Measurements from ENCODE around the gene ZNF768. TPM values are rescaled to one million over a fixed set of nuclear protein-coding genes. Genes with fewer than 3 reads are reported as not detected.
A peak's percentile ranks its signal among the peaks of the same experiment; 100 is the strongest.
"Not testable (repeated sequence)": the region's sequence is repeated elsewhere in the genome, so short reads cannot be mapped to it uniquely, and the experiment has no call there.

Gene ZNF768
- total RNA-seq, 1 experiment from 2014 or later: 68.3 TPM

DNA sequence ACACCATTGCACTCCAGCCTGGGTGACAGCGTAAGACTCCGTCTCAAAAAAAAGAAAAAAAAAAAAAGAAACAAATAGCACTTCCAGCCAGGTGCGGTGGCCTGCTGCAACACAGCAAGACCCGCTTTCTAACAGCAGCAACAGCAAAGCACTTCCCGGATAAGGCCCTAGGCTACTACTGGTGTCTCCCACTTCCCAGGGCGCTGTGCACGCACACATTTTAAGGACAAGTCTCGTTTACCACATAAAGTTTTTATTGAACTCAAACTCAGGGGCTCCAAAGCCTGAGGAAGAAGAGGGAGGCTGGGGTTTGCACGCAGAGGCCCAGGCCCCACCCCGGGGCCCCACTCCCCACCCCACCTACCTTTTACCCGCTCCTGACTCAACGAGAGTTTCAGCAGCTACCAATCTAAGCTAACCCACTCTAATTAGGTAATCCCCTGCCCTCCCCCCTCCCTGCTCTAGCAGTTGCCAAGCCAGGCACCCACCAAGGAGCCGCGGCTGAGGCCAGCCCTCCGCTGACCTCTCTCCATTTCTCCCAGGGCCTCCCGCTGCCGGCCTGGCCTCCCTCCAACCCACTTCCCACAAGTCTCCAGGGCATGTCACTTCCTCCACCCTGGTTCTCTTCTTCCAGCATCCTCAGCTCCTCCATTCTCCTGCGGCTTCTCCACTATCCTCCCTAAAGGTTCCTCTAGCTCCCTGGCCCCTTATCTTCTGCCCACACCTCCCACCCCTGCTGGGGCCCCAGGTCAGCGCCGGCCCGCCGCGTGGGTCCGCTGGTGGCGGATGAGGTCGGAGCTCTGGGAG lies 2.4 kb downstream of the ZNF768 start:
- H3K36me3 ChIP-seq (ENCODE audit: control insufficient read depth, insufficient read depth, low read length): no peaks in the 10 kb centered on the region
- ATAC-seq (no peak), DNase-seq (ENCODE audit: low read depth, low spot score) (no peak)
- H3K9me3 ChIP-seq (ENCODE audit: control insufficient read depth, insufficient read depth, low read depth, low read length): no peaks in the 10 kb centered on the region
- peaks cover 17% of the 10 kb centered on the region for H3K4me1 ChIP-seq (ENCODE audit: control insufficient read depth, insufficient read depth, low read length)
- POLR2A ChIA-PET: no interaction called here
- no peak overlapping the region for H3K4me3 ChIP-seq (ENCODE audit: low read depth in 2 of 2, low read length in 2 of 2)
- no peaks in the 10 kb centered on the region for H3K27me3 ChIP-seq (ENCODE audit: control insufficient read depth, insufficient read depth, low read length)
- intact Hi-C loops (cut with micrococcal nuclease; ENCODE audit: unreplicated experiment): loop anchor here (10.0 kb wide), 1 partner anchor 79 kb away; the partner anchor contains the start of gene SEPHS2
- BruUV-seq (replicated peaks): no TSS peak
- in situ Hi-C loops (cut with HindIII; ENCODE audit: low pct_unique_long_range_greater_than_20kb, low sequenced_read_pairs): no loop called here
- CTCF ChIA-PET: no interaction called here
- TF ChIP-seq TCF7L2 (IDR thresholded peaks at IDR 0.05; ENCODE audit: low read depth, low read length) (no peak), POLR2AphosphoS5 (IDR thresholded peaks at IDR 0.05; ENCODE audit: low read depth, low read length) (no peak), SIN3A (IDR thresholded peaks at IDR 0.05; ENCODE audit: borderline replicate concordance, insufficient read depth, low read depth, low read length) (no peak)
- TF ChIP-seq, protein P1, sequence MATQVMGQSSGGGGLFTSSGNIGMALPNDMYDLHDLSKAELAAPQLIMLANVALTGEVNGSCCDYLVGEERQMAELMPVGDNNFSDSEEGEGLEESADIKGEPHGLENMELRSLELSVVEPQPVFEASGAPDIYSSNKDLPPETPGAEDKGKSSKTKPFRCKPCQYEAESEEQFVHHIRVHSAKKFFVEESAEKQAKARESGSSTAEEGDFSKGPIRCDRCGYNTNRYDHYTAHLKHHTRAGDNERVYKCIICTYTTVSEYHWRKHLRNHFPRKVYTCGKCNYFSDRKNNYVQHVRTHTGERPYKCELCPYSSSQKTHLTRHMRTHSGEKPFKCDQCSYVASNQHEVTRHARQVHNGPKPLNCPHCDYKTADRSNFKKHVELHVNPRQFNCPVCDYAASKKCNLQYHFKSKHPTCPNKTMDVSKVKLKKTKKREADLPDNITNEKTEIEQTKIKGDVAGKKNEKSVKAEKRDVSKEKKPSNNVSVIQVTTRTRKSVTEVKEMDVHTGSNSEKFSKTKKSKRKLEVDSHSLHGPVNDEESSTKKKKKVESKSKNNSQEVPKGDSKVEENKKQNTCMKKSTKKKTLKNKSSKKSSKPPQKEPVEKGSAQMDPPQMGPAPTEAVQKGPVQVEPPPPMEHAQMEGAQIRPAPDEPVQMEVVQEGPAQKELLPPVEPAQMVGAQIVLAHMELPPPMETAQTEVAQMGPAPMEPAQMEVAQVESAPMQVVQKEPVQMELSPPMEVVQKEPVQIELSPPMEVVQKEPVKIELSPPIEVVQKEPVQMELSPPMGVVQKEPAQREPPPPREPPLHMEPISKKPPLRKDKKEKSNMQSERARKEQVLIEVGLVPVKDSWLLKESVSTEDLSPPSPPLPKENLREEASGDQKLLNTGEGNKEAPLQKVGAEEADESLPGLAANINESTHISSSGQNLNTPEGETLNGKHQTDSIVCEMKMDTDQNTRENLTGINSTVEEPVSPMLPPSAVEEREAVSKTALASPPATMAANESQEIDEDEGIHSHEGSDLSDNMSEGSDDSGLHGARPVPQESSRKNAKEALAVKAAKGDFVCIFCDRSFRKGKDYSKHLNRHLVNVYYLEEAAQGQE (IDR thresholded peaks at IDR 0.05; ENCODE audit: insufficient read depth in 1 of 2, low read depth in 2 of 2, low read length in 1 of 2): no peak
- TF ChIP-seq, protein P2, sequence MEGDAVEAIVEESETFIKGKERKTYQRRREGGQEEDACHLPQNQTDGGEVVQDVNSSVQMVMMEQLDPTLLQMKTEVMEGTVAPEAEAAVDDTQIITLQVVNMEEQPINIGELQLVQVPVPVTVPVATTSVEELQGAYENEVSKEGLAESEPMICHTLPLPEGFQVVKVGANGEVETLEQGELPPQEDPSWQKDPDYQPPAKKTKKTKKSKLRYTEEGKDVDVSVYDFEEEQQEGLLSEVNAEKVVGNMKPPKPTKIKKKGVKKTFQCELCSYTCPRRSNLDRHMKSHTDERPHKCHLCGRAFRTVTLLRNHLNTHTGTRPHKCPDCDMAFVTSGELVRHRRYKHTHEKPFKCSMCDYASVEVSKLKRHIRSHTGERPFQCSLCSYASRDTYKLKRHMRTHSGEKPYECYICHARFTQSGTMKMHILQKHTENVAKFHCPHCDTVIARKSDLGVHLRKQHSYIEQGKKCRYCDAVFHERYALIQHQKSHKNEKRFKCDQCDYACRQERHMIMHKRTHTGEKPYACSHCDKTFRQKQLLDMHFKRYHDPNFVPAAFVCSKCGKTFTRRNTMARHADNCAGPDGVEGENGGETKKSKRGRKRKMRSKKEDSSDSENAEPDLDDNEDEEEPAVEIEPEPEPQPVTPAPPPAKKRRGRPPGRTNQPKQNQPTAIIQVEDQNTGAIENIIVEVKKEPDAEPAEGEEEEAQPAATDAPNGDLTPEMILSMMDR (IDR thresholded peaks at IDR 0.05): no peak
- H3K27ac ChIP-seq (ENCODE audit: low read length): no peak overlapping the region

DNA sequence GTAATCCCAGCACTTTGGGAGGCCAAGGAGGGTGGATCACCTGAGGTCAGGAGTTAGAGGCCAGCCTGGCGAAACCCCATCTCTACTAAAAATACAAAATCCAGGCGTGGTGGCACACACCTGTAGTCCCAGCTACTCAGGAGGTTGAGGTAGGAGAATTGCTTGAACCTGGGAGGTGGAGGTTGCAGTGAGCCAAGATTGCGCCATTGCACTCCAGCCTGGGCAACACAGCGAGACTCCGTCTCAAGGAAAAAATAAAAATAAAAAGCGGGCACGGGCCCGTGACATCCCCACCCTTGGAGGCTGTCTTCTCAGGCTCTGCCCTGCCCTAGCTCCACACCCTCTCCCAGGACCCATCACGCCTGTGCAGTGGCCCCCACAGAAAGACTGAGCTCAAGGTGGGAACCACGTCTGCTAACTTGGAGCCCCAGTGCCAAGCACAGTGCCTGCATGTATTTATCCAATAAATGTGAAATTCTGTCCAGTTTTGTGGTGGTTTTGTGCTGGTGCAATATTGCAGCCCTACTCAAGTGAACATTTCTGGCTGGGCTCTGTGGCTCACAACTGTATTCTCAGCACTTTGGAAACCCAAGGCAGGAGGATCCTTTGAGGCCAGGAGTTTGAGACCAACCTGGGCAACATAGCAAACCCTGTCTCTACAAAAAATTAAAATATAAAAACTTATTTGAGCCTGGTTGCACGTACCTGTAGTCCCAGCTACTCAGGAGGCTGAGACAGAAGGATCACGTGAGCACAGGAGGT lies 3.5 kb downstream of the ZNF768 start:
- BruUV-seq (replicated peaks); POLR2A ChIA-PET: not testable (repeated sequence)
- peak; percentile 21; the same call in 1 of the 2 replicates for TF ChIP-seq POLR2AphosphoS5 (IDR thresholded peaks at IDR 0.05; ENCODE audit: low read depth, low read length)

More for the DNA sequence above, 3.5 kb downstream of the ZNF768 start:
- H3K27ac ChIP-seq (ENCODE audit: low read length); in situ Hi-C loops (cut with HindIII; ENCODE audit: low pct_unique_long_range_greater_than_20kb, low sequenced_read_pairs); DNase-seq (ENCODE audit: low read depth, low spot score); H3K36me3 ChIP-seq (ENCODE audit: control insufficient read depth, insufficient read depth, low read length); CTCF ChIA-PET; ATAC-seq; H3K4me3 ChIP-seq (ENCODE audit: low read depth in 2 of 2, low read length in 2 of 2); H3K27me3 ChIP-seq (ENCODE audit: control insufficient read depth, insufficient read depth, low read length); H3K9me3 ChIP-seq (ENCODE audit: control insufficient read depth, insufficient read depth, low read depth, low read length): not testable (repeated sequence)
- intact Hi-C loops (cut with micrococcal nuclease; ENCODE audit: unreplicated experiment): loop anchor here (10.0 kb wide), 1 partner anchor 78 kb away; the partner anchor contains the start of gene SEPHS2
- peaks cover 15% of the 10 kb centered on the region for H3K4me1 ChIP-seq (ENCODE audit: control insufficient read depth, insufficient read depth, low read length)
